Pancreas (tissue), 10 donors: Measurements from ENCODE around the gene ERVK3-1. TPM values are rescaled to one million over a fixed set of nuclear protein-coding genes. Genes with fewer than 3 reads are reported as not detected.
A peak's percentile ranks its signal among the peaks of the same experiment; 100 is the strongest.

Source experiments
- ATAC-seq, 4 donors: fragments of 200-7000 bp; cut with Tn5 transposase; one replicate each; pipeline versions ENCODE4 v1.8.0 to v1.9.1; 2020; ENCODE audit warnings: mild to moderate bottlenecking in 4 of 4, moderate library complexity in 4 of 4
- DNase-seq, 6 donors: peaks; one replicate each; pipeline ENCODE4 v3.0.0-alpha.2; 2020
- FAIRE-seq: peaks from 2 replicates; lab custom pipeline; 2012; peaks lifted over from hg19 to GRCh38; lab: Jason Lieb, UNC
- H3K27ac ChIP-seq, 4 donors: fragments of 200-600 bp; sonication (generic); 1 replicate in 3 of 4; 2 replicates in 1 of 4; pipeline versions ENCODE4 v1.5.0 to v1.8.0; 2020
- H3K27me3 ChIP-seq, 4 donors: fragments of 200-600 bp; one replicate each; pipeline ENCODE4 v1.8.0; 2021
- H3K36me3 ChIP-seq, 3 donors: fragments of 200-600 bp; sonication (generic) in 1 of 3; one replicate each; pipeline versions ENCODE4 v1.5.0 to v1.8.0; 2020 to 2021
- H3K4me1 ChIP-seq, 3 donors: fragments of 200-600 bp; one replicate each; pipeline ENCODE4 v1.8.0; 2021
- H3K4me3 ChIP-seq, 4 donors: fragments of 200-600 bp; sonication (generic) in 2 of 4; one replicate each; pipeline versions ENCODE4 v1.5.0 to v1.8.0; 2020 to 2021
- H3K9me3 ChIP-seq, 4 donors: fragments of 200-600 bp; one replicate each; pipeline ENCODE4 v1.8.0; 2021
- WGBS, 2 donors: extraction: QIAGEN DNeasy Blood & Tissue Kit; methylation state at CpG; one replicate each; pipeline ENCODE4 v1.1.7; 2013; 5-methylcytosine and 5-hydroxymethylcytosine counted together
- intact Hi-C, 3 donors: fragments of 100-400 bp; cut with DNase I; formaldehyde crosslinking; loops; one replicate each; pipeline versions ENCODE4 v1.11.1 to v1.14.2; 2022
- polyA plus RNA-seq, 2 donors: library from polyadenylated mRNA; stranded (reverse); fragments of 200-250 nt; gene quantifications; one replicate each; pipeline ENCODE4 v1.2.3, GENCODE V29; 2013
- total RNA-seq, 6 donors: library from RNA; stranded (reverse); fragmentation: NEBNext Ultra II Directional in 4 of 6; extraction: Animal tissue kit (Norgen Biotek cat#: 25700) in 4 of 6; gene quantifications; one replicate each; pipeline versions ENCODE4 v1.2.1 to v1.2.4, GENCODE V29; 2021 to 2023
- TF ChIP-seq, protein P1 (sequence below), 4 donors: fragments of 200-600 bp; sonication (generic) in 3 of 4; IDR thresholded peaks; one replicate each; pipeline versions ENCODE4 v1.5.0 to v1.8.0; 2021; ENCODE audit warnings: antibody characterized with exemption in 4 of 4
- donor health status: healthy with polysubstance abuse.
- donor health status: DM: no; HTN: no; CAD: no; lungs with moderate emphysema.
- donor health status: DM: no; HTN: no; CAD: no.
- donor health status: control.
- donor health status: control.
- donor health status: Bipolar disorder and iron deficiency.
- donor health status: DM: yes; HTN: yes; CAD: no.
- donor health status: DM: no; HTN: no; CAD: no.
- donor health status: DM: no; HTN: no; CAD: no.
- donor health status: DM: yes; HTN: yes; CAD: no.

Gene ERVK3-1
- total and polyA plus RNA-seq, 8 donors: 8.6 to 41.6 (median 15.6) TPM

DNA sequence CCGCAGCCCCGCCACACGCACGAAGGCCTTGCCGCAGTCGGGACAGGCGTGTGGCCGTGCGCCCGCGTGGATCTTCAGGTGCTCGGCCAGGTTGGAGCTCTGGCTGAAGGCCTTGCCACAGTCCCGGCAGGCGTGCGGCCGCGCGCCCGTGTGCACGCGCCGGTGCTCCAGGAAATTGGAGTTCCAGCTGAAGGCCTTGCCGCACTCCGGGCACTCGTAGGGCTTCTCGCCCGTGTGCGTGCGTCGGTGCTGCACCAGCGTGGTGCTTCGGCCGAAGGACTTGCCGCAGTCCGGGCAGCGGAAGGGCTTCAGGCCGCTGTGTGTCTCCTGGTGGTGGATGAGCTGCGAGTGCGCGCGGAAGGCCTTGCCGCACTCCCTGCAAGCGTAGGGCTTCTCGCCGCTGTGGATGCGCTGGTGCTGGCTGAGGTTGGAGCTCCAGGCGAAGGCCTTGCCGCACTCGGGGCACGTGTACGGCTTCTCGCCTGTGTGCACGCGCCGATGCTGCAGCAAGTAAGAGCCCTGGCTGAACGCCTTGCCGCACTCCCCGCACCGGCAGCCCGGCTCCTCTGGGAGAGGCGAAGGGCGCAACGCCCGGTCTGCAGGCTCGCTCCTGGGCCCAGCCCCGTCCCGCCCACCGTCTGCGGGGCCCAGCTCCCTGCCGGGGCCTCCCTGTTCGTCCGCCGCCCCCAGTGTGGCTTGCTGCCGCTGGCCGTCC, 51.7 kb downstream of the ERVK3-1 start:
- intact Hi-C loops: no loop called here
- FAIRE-seq (no peak), ATAC-seq (no peak), DNase-seq (no peak)
- WGBS, 2 donors: 66 to 72% methylated on average over 73 to 75 of the region's 75 CpGs
- peak overlapping the region in 1 of 4 donors; percentile 22 for H3K4me3 ChIP-seq
- H3K36me3 ChIP-seq: no peaks in the 10 kb centered on the region
- H3K4me1 ChIP-seq: no peaks in the 10 kb centered on the region
- no peak overlapping the region for H3K27ac ChIP-seq
- no peaks in the 10 kb centered on the region for H3K9me3 ChIP-seq
- peaks cover 0 to 4% (median 0%) of the 10 kb centered on the region in 4 donors for H3K27me3 ChIP-seq
- TF ChIP-seq, protein P1, sequence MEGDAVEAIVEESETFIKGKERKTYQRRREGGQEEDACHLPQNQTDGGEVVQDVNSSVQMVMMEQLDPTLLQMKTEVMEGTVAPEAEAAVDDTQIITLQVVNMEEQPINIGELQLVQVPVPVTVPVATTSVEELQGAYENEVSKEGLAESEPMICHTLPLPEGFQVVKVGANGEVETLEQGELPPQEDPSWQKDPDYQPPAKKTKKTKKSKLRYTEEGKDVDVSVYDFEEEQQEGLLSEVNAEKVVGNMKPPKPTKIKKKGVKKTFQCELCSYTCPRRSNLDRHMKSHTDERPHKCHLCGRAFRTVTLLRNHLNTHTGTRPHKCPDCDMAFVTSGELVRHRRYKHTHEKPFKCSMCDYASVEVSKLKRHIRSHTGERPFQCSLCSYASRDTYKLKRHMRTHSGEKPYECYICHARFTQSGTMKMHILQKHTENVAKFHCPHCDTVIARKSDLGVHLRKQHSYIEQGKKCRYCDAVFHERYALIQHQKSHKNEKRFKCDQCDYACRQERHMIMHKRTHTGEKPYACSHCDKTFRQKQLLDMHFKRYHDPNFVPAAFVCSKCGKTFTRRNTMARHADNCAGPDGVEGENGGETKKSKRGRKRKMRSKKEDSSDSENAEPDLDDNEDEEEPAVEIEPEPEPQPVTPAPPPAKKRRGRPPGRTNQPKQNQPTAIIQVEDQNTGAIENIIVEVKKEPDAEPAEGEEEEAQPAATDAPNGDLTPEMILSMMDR (IDR thresholded peaks at IDR 0.05): no peak

DNA sequence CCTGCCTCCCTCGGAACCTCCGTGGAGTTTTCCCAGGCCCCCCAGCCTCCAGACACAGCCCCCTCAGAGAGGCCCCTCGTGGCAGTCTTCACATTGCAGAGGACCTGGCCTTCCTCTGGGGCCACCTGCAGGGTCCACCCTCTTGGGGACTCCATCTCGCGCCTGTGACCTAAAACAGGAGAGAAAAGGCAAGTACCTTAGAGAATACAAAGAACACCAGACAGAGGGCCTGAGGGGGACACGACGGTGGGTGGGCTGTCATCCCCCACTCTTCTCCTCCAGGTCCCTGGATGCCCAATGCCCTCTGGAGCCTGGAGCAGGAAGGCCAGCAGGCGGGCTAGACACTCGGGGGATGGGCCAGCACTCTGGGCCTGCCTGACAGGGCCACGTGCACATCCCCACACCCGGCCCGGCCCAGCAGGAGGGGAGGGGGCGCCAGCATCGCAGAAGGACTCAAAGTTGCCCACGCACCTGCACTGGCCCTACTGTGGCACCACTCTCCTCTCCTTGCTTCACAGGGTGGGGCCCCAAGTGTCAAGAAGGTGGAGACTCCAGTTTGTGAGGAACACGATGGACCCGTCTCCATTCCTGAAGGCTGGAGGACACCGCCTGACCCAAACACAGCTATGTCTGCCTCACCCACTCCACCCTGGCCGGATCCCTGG, 52.4 kb downstream of the ERVK3-1 start:
- Histone ChIP-seq H3K4me3 (no peak overlapping the region), H3K27ac (no peak overlapping the region), H3K36me3 (no peaks in the 10 kb centered on the region), H3K4me1 (no peaks in the 10 kb centered on the region), H3K27me3 (peaks cover 0 to 4% (median 0%) of the 10 kb centered on the region in 4 donors), H3K9me3 (no peaks in the 10 kb centered on the region)
- FAIRE-seq (no peak), DNase-seq (no peak), ATAC-seq (no peak)
- intact Hi-C loops: no loop called here
- TF ChIP-seq, protein P1 (IDR thresholded peaks at IDR 0.05): no peak
- WGBS, 2 donors: 72 to 77% methylated on average over 19 of the region's 19 CpGs

DNA sequence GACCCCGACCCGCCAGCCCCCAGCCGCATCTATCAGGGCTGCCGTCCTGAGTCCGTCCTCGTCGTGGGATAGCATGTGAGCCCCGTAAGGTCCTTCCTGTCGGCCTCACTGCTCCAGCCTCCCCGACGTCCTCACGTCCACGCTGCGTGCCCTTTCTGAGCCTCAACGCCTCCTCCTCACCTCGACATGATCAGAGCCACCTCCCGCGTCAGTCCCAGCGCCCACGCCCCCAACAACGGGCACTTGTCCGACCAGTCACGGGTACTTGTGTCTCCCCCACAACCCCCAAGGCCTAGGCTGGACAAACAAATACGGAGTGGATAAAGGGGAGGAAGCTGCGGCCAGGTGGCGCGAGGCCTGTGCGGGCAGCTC, 56.7 kb downstream of the ERVK3-1 start:
- DNase-seq (peak in 5 of 6 donors; percentile 48 to 86 (median 63)), FAIRE-seq (no peak), ATAC-seq (peak; percentile 25 to 39 (median 33))
- Histone ChIP-seq H3K27me3 (no peaks in the 10 kb centered on the region), H3K4me3 (peak overlapping the region; percentile 38 to 65 (median 58)), H3K9me3 (no peaks in the 10 kb centered on the region), H3K27ac (peak overlapping the region; percentile 78 to 91 (median 83)), H3K36me3 (no peaks in the 10 kb centered on the region), H3K4me1 (no peaks in the 10 kb centered on the region)
- intact Hi-C loops: no loop called here
- TF ChIP-seq, protein P1 (IDR thresholded peaks at IDR 0.05): no peak
- WGBS, 2 donors: 3% methylated on average over 28 of the region's 28 CpGs

DNA sequence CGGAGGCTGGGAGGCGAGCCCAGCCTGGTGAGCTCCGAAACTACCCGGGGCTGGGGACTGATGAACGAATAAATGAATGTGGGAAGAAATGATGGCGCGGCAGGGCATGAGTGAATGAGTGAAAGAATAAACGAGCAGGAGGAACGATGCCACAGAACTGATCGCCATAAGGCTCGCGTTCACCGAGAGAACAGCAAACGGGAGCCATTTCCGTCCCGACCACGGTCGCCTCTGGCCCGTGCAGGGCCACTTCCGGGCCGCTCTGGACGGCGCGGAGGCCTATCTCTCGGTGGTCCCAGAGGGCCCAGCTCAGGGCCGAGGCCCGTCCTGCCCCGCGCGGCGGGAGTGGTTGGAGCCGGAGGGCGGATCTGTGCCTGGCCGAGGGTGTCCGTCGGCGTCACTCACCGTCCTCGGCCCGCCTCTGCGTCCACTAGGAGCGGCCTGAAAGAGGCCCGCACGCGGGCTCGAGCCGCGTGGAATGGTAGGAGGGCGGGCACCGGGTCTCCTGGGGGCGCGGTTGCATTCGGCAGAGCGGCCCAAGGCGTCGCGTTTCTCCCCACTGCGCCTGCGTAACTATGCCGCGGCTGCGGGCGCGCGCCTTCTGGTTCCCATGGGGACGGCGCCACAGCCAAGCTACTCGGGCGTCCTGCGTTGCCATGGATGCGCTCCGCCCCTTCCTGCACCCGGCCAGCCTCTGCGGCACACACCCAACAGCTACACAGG, 57.3 kb downstream of the ERVK3-1 start, which contains the start of gene ZNF497:
Gene ZNF497 (minus strand): TSS at position 480 of the 723 bp plus-strand sequence. CDS start 5,116 bp downstream, outside the sequence.
- Histone ChIP-seq H3K27me3 (no peaks in the 10 kb centered on the region), H3K4me1 (no peaks in the 10 kb centered on the region), H3K9me3 (no peaks in the 10 kb centered on the region), H3K36me3 (no peaks in the 10 kb centered on the region), H3K27ac (peak within 1 kb of the TSS; percentile 78 to 91 (median 83)), H3K4me3 (peak within 1 kb of the TSS; percentile 38 to 65 (median 58))
- WGBS, 2 donors: 0% methylated on average over 63 to 74 of the region's 74 CpGs
- TF ChIP-seq, protein P1 (IDR thresholded peaks at IDR 0.05): no peak
- intact Hi-C loops: no loop called here
- FAIRE-seq: no peak
- peak; percentile 94 to 97 (median 95) for ATAC-seq
- DNase-seq: peak; percentile 96 to 99 (median 97)
